K562 (cell line): ENCODE measurements around the gene MTERF2. TPM values are rescaled to one million over a fixed set of nuclear protein-coding genes. Genes with fewer than 3 reads are reported as not detected.

Source experiments
- EWSR1 ChIP-seq: fragments of 450-650 bp; IDR thresholded peaks from 2 replicates; pipeline ENCODE4 v1.6.1; 2018; ENCODE audit warnings: borderline replicate concordance, mild to moderate bottlenecking, low read depth, moderate library complexity; ENCODE audit not compliant: partially characterized antibody
- GTF2B ChIP-seq: IDR thresholded peaks from 2 replicates; pipeline ENCODE4 v1.6.1; 2011; ENCODE audit not compliant: insufficient read length; ENCODE audit errors: extremely low read depth
- KDM1A ChIP-seq, 2 experiments: fragments of 450-650 bp; IDR thresholded peaks; 2 replicates each; pipeline ENCODE4 v1.6.1; 2016; ENCODE audit warnings: mild to moderate bottlenecking in 2 of 2
- MYNN ChIP-seq, 2 experiments: sonication (generic); formaldehyde crosslinking in 1 of 2; IDR thresholded peaks; 2 replicates each; pipeline versions ENCODE4 v1.5.0 to v1.6.1; 2016 to 2020; ENCODE audit warnings: antibody characterized with exemption in 1 of 2, missing genetic modification reagents in 1 of 2
- STAT5B ChIP-seq: fragments of 250-450 bp; sonication (Bioruptor Pico); IDR thresholded peaks from 2 replicates; pipeline ENCODE4 v1.8.0; 2021; ENCODE audit warnings: mild to moderate bottlenecking, inconsistent platforms
- XRCC3 ChIP-seq: fragments of 450-650 bp; IDR thresholded peaks from 2 replicates; pipeline ENCODE4 v1.6.1; 2017; ENCODE audit warnings: mild to moderate bottlenecking, moderate library complexity
- ZNF407 ChIP-seq: fragments of 450-650 bp; IDR thresholded peaks from 2 replicates; pipeline ENCODE4 v1.6.1; 2016; ENCODE audit warnings: low read depth
- polyA plus RNA-seq, 8 experiments: library from polyadenylated mRNA; depleted of rRNA in 4 of 8; stranded (reverse) in 5 of 8; unstranded in 3 of 8; fragments of >200 nt; fragmentation: Nextera tagmentation in 2 of 8; fragmentation: Illumina TruSeq in 1 of 8; extraction: Ambion mirVana in 2 of 8; extraction: Trizol in 1 of 8; gene quantifications; 2 replicates each; pipeline versions ENCODE4 v1.2.1 to v1.2.3, GENCODE V29; 2011 to 2014; ENCODE audit warnings: inconsistent platforms in 1 of 8, missing spikeins in 1 of 8
- total RNA-seq, 7 experiments: library from RNA; depleted of rRNA in 6 of 7; stranded (reverse); fragments of >200 nt in 6 of 7; fragmentation: Illumina TruSeq in 2 of 7; extraction: Trizol in 2 of 7; gene quantifications; 2 replicates each; pipeline versions ENCODE4 v1.2.1 to v1.2.3, GENCODE V29; 2011 to 2021; ENCODE audit warnings: low replicate concordance in 1 of 7
- TF ChIP-seq, protein P1 (sequence below): sonication (generic); formaldehyde crosslinking; IDR thresholded peaks from 2 replicates; pipeline ENCODE4 v1.9.0; 2022; ENCODE audit warnings: mild to moderate bottlenecking, missing genetic modification reagents

The MTERF2 gene
- total and polyA plus RNA-seq, 9 of the 15 experiments (the other 6 are each of a cell fraction or from before 2014, with no cell fraction given), result 10.0 to 63.2 (median 33.2) TPM

GRCh38 chr12:106941481-106942156 is 45.3 kb downstream of the MTERF2 start (continued):
- no peak for TF ChIP-seq ZNF407
- TF ChIP-seq, protein P1, sequence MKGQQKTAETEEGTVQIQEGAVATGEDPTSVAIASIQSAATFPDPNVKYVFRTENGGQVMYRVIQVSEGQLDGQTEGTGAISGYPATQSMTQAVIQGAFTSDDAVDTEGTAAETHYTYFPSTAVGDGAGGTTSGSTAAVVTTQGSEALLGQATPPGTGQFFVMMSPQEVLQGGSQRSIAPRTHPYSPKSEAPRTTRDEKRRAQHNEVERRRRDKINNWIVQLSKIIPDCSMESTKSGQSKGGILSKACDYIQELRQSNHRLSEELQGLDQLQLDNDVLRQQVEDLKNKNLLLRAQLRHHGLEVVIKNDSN, result no peak
- TF ChIP-seq GTF2B, result no peak
- no peak for TF ChIP-seq MYNN (IDR thresholded peaks at IDR 0.05)
- no peak for TF ChIP-seq MYNN (CRISPR knock-in tag; IDR thresholded peaks at IDR 0.05)
- TF ChIP-seq XRCC3, result no peak
- no peak for TF ChIP-seq EWSR1
- peak; percentile 18 to 66; a peak in 2 of 4 replicates for TF ChIP-seq KDM1A (IDR thresholded peaks at IDR 0.05)
- TF ChIP-seq STAT5B (CRISPR knock-in tag), result no peak
